OCI-LY1 (cell line): ENCODE data around the gene KCNC2.

ENCODE experiments used
- CTCF ChIP-seq: fragments of 200-600 bp; sonication (generic), shearing (Covaris generic); IDR thresholded peaks from 2 replicates; pipeline ENCODE4 v1.5.1; 2017; ENCODE audit warnings: mild to moderate bottlenecking, antibody characterized with exemption, low read length, moderate library complexity, mixed read lengths
- EZH2 ChIP-seq: fragments of 200-600 bp; sonication (generic), shearing (Covaris generic); IDR thresholded peaks from 2 replicates; pipeline ENCODE4 v1.8.0; 2017; ENCODE audit warnings: borderline replicate concordance, mixed run types, mild to moderate bottlenecking, antibody characterized with exemption, low read length, moderate library complexity, mixed read lengths

- TF ChIP-seq CTCF: no peak
- TF ChIP-seq EZH2: no peak
Observed at GRCh38 chr12:75170640-75171185, 38.9 kb downstream of the KCNC2 start.
